ENCODE measurements around the gene HTRA3. TPM values are rescaled to one million over a fixed set of nuclear protein-coding genes. Genes with fewer than 3 reads are reported as not detected.

Gene HTRA3
- total and polyA plus RNA-seq, 2 experiments from 2014 or later = 19.4 to 34.9 TPM

DNA sequence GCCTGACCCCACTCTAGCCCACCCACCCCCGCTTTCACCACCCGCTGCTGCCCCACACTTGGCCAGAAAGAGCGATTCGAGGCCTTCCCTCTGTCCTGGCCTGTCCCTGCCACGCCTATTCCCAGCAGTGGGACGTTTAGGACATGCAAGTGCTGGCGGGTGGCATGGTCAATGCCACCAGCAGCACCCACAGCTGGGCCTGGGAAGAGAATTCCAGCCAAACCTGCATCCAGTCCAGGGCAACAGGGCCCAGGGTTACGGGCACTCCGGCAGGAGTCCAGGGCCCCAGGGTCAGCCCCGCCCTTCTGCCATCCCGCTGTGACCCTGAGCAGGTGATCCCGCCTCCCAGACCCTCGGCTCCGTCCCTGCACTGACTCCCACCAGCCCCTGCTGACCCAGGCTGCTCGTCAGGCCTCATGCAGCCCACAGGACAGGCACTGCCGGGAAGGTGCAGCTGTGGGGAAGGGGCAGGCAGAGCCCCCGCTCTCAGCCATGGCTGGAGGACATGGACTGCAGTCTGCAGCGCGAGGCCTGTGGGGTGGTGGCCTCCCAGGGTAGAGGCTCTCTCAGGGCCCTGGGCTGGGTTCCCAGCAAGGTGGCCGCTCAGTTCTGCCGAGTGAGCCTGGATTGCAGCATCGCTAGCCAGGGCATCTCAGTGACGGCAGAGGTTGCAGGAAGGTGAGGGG is 6.8 kb upstream of the HTRA3 start:
- H3K27me3 ChIP-seq = no peaks in the 10 kb centered on the region
- H3K79me2 ChIP-seq = no peaks in the 10 kb centered on the region
- no peak overlapping the region for H3K27ac ChIP-seq
- H3K36me3 ChIP-seq (replicated peaks; ENCODE audit: insufficient read depth, low read depth) = no peaks in the 10 kb centered on the region
- H2AFZ ChIP-seq = no peak overlapping the region
- H3K4me3 ChIP-seq = no peak overlapping the region
- H3K9me3 ChIP-seq (ENCODE audit: low read depth) = no peaks in the 10 kb centered on the region
- H3K9me2 ChIP-seq (replicated peaks; ENCODE audit: insufficient read depth) = no peaks in the 10 kb centered on the region
- H4K20me1 ChIP-seq (ENCODE audit: insufficient read depth, poor library complexity, severe bottlenecking) = no peaks in the 10 kb centered on the region
- TF ChIP-seq EZH2 (IDR thresholded peaks at IDR 0.05; ENCODE audit: borderline replicate concordance) = no peak
- TF ChIP-seq, protein P1, sequence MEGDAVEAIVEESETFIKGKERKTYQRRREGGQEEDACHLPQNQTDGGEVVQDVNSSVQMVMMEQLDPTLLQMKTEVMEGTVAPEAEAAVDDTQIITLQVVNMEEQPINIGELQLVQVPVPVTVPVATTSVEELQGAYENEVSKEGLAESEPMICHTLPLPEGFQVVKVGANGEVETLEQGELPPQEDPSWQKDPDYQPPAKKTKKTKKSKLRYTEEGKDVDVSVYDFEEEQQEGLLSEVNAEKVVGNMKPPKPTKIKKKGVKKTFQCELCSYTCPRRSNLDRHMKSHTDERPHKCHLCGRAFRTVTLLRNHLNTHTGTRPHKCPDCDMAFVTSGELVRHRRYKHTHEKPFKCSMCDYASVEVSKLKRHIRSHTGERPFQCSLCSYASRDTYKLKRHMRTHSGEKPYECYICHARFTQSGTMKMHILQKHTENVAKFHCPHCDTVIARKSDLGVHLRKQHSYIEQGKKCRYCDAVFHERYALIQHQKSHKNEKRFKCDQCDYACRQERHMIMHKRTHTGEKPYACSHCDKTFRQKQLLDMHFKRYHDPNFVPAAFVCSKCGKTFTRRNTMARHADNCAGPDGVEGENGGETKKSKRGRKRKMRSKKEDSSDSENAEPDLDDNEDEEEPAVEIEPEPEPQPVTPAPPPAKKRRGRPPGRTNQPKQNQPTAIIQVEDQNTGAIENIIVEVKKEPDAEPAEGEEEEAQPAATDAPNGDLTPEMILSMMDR (IDR thresholded peaks at IDR 0.05; ENCODE audit: poor library complexity) = no peak
- DNase-seq (ENCODE audit: low spot score) = no peak
- H3K4me2 ChIP-seq = no peak overlapping the region
- 84% methylated on average over 19 of the region's 23 CpGs for WGBS (ENCODE audit: low lambda C conversion rate, missing lambda C conversion rate)
- H3K4me1 ChIP-seq (ENCODE audit: insufficient read depth) = peaks cover 9% of the 10 kb centered on the region

DNA sequence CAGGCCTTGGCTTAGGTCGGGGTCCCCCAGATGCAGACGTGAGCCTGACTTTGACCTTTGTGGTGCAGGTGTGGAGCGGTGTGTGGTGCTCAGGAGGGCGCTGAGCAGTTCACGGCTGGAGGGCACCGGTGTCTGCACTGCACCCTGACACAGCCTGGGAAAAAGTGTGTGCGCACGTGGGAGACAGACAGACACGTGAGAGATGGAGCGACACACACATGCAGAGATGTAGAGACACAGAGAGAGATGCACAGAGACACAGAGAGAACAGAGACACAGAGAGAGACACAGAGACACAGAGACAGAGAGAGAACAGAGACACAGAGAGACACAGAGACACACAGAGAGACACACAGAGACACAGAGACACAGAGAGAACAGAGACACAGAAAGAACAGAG is 6.2 kb upstream of the HTRA3 start:
- Histone ChIP-seq H3K4me3 (no peak overlapping the region), H3K4me2 (no peak overlapping the region), H4K20me1 (ENCODE audit: insufficient read depth, poor library complexity, severe bottlenecking) (no peaks in the 10 kb centered on the region), H3K27ac (no peak overlapping the region), H3K36me3 (replicated peaks; ENCODE audit: insufficient read depth, low read depth) (no peaks in the 10 kb centered on the region), H3K9me2 (replicated peaks; ENCODE audit: insufficient read depth) (no peaks in the 10 kb centered on the region), H3K4me1 (ENCODE audit: insufficient read depth) (peaks cover 9% of the 10 kb centered on the region), H2AFZ (no peak overlapping the region), H3K27me3 (no peaks in the 10 kb centered on the region), H3K9me3 (ENCODE audit: low read depth) (no peaks in the 10 kb centered on the region), H3K79me2 (no peaks in the 10 kb centered on the region)
- WGBS (ENCODE audit: low lambda C conversion rate, missing lambda C conversion rate) = 93% methylated on average over 10 of the region's 10 CpGs
- DNase-seq (ENCODE audit: low spot score) = no peak
- no peak for TF ChIP-seq EZH2phosphoT487 (IDR thresholded peaks at IDR 0.05; ENCODE audit: low read depth, severe bottlenecking, unreplicated experiment)
- TF ChIP-seq, protein P1 (IDR thresholded peaks at IDR 0.05; ENCODE audit: poor library complexity) = no peak
- no peak for TF ChIP-seq EZH2 (IDR thresholded peaks at IDR 0.05; ENCODE audit: borderline replicate concordance)

DNA sequence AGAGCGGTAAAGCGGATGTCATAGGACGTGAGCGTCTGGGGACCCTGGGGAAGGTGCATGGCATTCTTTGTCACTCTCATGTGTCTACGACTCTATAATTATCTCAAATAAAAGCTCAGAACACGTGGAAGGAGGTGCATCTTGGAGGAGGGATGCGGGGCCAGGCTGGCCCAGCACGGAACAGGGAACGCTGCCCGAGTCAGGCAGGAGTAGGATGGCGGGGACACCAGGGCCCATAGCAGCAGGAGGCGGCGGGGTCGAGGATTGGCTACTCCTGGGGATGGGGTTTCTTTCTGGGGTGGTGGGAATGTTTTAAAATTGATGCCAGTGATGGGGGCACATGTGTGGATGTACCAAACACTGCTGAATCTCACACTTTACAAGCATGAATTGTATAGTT is 5.4 kb upstream of the HTRA3 start:
- H3K4me2 ChIP-seq = no peak overlapping the region
- no peaks in the 10 kb centered on the region for H3K9me3 ChIP-seq (ENCODE audit: low read depth)
- H3K4me1 ChIP-seq (ENCODE audit: insufficient read depth) = peaks cover 9% of the 10 kb centered on the region
- H3K27me3 ChIP-seq = peaks cover 1% of the 10 kb centered on the region
- no peak for DNase-seq (ENCODE audit: low spot score)
- H3K36me3 ChIP-seq (replicated peaks; ENCODE audit: insufficient read depth, low read depth) = no peaks in the 10 kb centered on the region
- TF ChIP-seq EZH2phosphoT487 (IDR thresholded peaks at IDR 0.05; ENCODE audit: low read depth, severe bottlenecking, unreplicated experiment) (no peak), EZH2 (IDR thresholded peaks at IDR 0.05; ENCODE audit: borderline replicate concordance) (no peak)
- TF ChIP-seq, protein P1 (IDR thresholded peaks at IDR 0.05; ENCODE audit: poor library complexity) = no peak
- H3K27ac ChIP-seq = no peak overlapping the region
- WGBS (ENCODE audit: low lambda C conversion rate, missing lambda C conversion rate) = 92% methylated on average over 14 of the region's 14 CpGs
- no peaks in the 10 kb centered on the region for H4K20me1 ChIP-seq (ENCODE audit: insufficient read depth, poor library complexity, severe bottlenecking)
- H3K79me2 ChIP-seq = no peaks in the 10 kb centered on the region
- no peak overlapping the region for H2AFZ ChIP-seq
- H3K9me2 ChIP-seq (replicated peaks; ENCODE audit: insufficient read depth) = no peaks in the 10 kb centered on the region
- no peak overlapping the region for H3K4me3 ChIP-seq

Measured in hepatocyte (in vitro differentiated cells).